Measurements from ENCODE around the gene TSKU.

DNA sequence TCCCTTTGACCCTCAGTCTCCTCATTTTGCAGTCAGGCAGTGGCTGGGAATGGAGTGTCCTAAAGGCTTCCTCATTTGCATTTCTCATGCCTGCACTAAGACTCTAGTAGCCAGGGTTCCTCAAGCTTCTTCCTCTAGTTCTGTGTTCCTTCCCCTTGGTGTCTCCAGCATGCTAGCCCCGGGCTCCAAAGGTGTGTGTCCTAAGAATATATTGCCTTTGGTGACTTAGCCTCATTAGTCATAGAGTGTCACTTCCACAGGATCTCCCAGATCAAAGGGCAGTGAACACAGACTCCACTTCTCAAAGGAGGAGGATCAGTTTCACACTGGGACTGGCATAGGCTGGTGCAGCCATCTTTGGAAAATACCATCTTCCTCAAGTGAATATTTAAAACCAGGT, 56.2 kb downstream of the TSKU start:
- TF ChIP-seq, protein P1, sequence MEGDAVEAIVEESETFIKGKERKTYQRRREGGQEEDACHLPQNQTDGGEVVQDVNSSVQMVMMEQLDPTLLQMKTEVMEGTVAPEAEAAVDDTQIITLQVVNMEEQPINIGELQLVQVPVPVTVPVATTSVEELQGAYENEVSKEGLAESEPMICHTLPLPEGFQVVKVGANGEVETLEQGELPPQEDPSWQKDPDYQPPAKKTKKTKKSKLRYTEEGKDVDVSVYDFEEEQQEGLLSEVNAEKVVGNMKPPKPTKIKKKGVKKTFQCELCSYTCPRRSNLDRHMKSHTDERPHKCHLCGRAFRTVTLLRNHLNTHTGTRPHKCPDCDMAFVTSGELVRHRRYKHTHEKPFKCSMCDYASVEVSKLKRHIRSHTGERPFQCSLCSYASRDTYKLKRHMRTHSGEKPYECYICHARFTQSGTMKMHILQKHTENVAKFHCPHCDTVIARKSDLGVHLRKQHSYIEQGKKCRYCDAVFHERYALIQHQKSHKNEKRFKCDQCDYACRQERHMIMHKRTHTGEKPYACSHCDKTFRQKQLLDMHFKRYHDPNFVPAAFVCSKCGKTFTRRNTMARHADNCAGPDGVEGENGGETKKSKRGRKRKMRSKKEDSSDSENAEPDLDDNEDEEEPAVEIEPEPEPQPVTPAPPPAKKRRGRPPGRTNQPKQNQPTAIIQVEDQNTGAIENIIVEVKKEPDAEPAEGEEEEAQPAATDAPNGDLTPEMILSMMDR (IDR thresholded peaks at IDR 0.05; ENCODE audit: insufficient read depth, low read depth, low read length) = no peak
- TF ChIP-seq EZH2 (IDR thresholded peaks at IDR 0.05; ENCODE audit: insufficient read depth, low read length) = no peak
